Endodermal cell (in vitro differentiated cells): ENCODE data around the gene ELP1. TPM values are rescaled to one million over a fixed set of nuclear protein-coding genes. Genes with fewer than 3 reads are reported as not detected.

Experiments
- DNase-seq: peaks from one replicate; pipeline ENCODE4 v3.0.0-alpha.2; 2017
- H3K27ac ChIP-seq: 2 replicates; pipeline ENCODE4 v1.5.1; 2013; ENCODE audit warnings: mild to moderate bottlenecking, low read depth, low read length, moderate library complexity
- H3K27me3 ChIP-seq: 2 replicates; pipeline ENCODE4 v1.6.1; 2013; ENCODE audit warnings: mild to moderate bottlenecking, low read length, moderate library complexity; ENCODE audit not compliant: insufficient read depth, control insufficient read depth, poor library complexity, severe bottlenecking
- H3K36me3 ChIP-seq: 2 replicates; pipeline ENCODE4 v1.7.0; 2013; ENCODE audit warnings: mild to moderate bottlenecking, low read length, moderate library complexity; ENCODE audit not compliant: control insufficient read depth, insufficient read depth
- H3K4me1 ChIP-seq: one replicate; pipeline ENCODE4 v1.7.0; 2013; ENCODE audit warnings: low read length; ENCODE audit not compliant: control insufficient read depth, insufficient read depth
- H3K4me3 ChIP-seq: 2 replicates; pipeline ENCODE4 v1.5.1; 2013; ENCODE audit warnings: mild to moderate bottlenecking, low read length, moderate library complexity
- H3K9ac ChIP-seq: 2 replicates; pipeline ENCODE4 v1.6.1; 2013; ENCODE audit warnings: mild to moderate bottlenecking, low read length, moderate library complexity; ENCODE audit not compliant: poor library complexity, severe bottlenecking; ENCODE audit errors: extremely low read depth
- H3K9me3 ChIP-seq: 2 replicates; pipeline ENCODE4 v1.6.1; 2013; ENCODE audit warnings: mild to moderate bottlenecking, low read length, moderate library complexity; ENCODE audit not compliant: control insufficient read depth
- H3K27ac Mint-ChIP-seq: 2 replicates; pipeline ENCODE4 v1.8.0; 2020; ENCODE audit warnings: mixed read lengths
- H3K27me3 Mint-ChIP-seq: 2 replicates; pipeline ENCODE4 v1.8.0; 2021; ENCODE audit warnings: mild to moderate bottlenecking, mixed read lengths; ENCODE audit not compliant: insufficient read depth
- H3K36me3 Mint-ChIP-seq: 2 replicates; pipeline ENCODE4 v1.8.0; 2020; ENCODE audit warnings: low read depth, mixed read lengths
- H3K4me1 Mint-ChIP-seq: 2 replicates; pipeline ENCODE4 v1.8.0; 2020; ENCODE audit warnings: mixed read lengths
- H3K4me3 Mint-ChIP-seq: 2 replicates; pipeline ENCODE4 v1.8.0; 2020; ENCODE audit warnings: mild to moderate bottlenecking, moderate library complexity, mixed read lengths
- H3K9me3 Mint-ChIP-seq: 2 replicates; pipeline ENCODE4 v1.8.0; 2020; ENCODE audit warnings: mild to moderate bottlenecking, mixed read lengths
- CTCF ChIP-seq: fragments of 200-600 bp; sonication (generic); conservative IDR thresholded peaks from 2 replicates; pipeline ENCODE4 v1.5.0; 2021; ENCODE audit warnings: antibody characterized with exemption, mild to moderate bottlenecking
- WGBS, 2 experiments: methylation state at CpG; one replicate each; pipeline versions ENCODE4 v1.1.5 to v1.1.7; 2013; ENCODE audit warnings: missing lambda C conversion rate in 2 of 2, mixed read lengths in 1 of 2; ENCODE audit not compliant: insufficient coverage in 1 of 2, insufficient read length in 1 of 2; 5-methylcytosine and 5-hydroxymethylcytosine counted together
- total RNA-seq, 2 donors: library from RNA; stranded (reverse); fragmentation: NEBNext Ultra II Directional in 1 of 2; extraction: Animal tissue kit (Norgen Biotek cat#: 25700) in 1 of 2; gene quantifications; 2 replicates in 1 of 2; 3 replicates in 1 of 2; pipeline ENCODE4 v1.2.1, GENCODE V29; 2021

ELP1 gene
- total RNA-seq, 2 donors from 2014 or later, result 32.9 to 37.1 TPM

DNA sequence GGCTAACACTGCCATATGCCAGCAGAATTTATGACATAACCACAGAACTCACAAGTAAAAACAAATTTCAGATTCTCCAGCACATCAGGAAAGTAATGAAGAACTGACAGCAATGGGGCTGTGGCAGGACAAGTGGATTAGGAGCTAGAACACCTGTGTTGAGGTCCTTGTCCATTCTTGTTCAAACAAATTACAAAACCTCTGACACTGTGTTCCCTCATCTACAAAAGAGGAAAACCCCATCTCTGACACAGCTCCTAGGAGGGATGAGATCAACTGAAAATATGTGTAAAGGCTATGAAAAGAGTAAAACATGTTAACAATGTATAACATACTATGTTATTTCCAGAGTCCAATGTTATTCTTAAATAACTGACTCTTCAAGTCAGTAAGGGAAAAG, 23.5 kb downstream of the ELP1 start:
- H3K27ac Mint-ChIP-seq, result no peak overlapping the region
- H3K36me3 ChIP-seq, result peaks cover 79% of the 10 kb centered on the region
- no peak overlapping the region for H3K4me3 ChIP-seq
- H3K9ac ChIP-seq, result no peak overlapping the region
- no peak for DNase-seq
- no peaks in the 10 kb centered on the region for H3K9me3 Mint-ChIP-seq
- no peak for TF ChIP-seq CTCF
- no peaks in the 10 kb centered on the region for H3K27me3 ChIP-seq
- no peaks in the 10 kb centered on the region for H3K4me1 ChIP-seq
- no peak overlapping the region for H3K4me3 Mint-ChIP-seq
- peaks cover 57% of the 10 kb centered on the region for H3K36me3 Mint-ChIP-seq
- no peaks in the 10 kb centered on the region for H3K9me3 ChIP-seq
- H3K4me1 Mint-ChIP-seq, result no peaks in the 10 kb centered on the region
- no peaks in the 10 kb centered on the region for H3K27me3 Mint-ChIP-seq
- H3K27ac ChIP-seq, result no peak overlapping the region

- Mint-ChIP-seq H3K36me3 (peaks cover 60% of the 10 kb centered on the region), H3K27me3 (no peaks in the 10 kb centered on the region), H3K27ac (no peak overlapping the region), H3K4me1 (no peaks in the 10 kb centered on the region), H3K4me3 (no peak overlapping the region), H3K9me3 (no peaks in the 10 kb centered on the region)
- DNase-seq, result no peak
- no peaks in the 10 kb centered on the region for H3K9me3 ChIP-seq
- H3K4me3 ChIP-seq, result no peak overlapping the region
- no peaks in the 10 kb centered on the region for H3K27me3 ChIP-seq
- peaks cover 80% of the 10 kb centered on the region for H3K36me3 ChIP-seq
- H3K9ac ChIP-seq, result no peak overlapping the region
- H3K4me1 ChIP-seq, result no peaks in the 10 kb centered on the region
- no peak overlapping the region for H3K27ac ChIP-seq
- 95% methylated on average over 2 of the region's 2 CpGs; no CpG with 5 or more reads in 1 of the 2 experiments for WGBS, 2 experiments
- no peak for TF ChIP-seq CTCF
These were observed 28.4 kb downstream of the ELP1 start for GRCh38 chr9:108905494-108905893.

DNA sequence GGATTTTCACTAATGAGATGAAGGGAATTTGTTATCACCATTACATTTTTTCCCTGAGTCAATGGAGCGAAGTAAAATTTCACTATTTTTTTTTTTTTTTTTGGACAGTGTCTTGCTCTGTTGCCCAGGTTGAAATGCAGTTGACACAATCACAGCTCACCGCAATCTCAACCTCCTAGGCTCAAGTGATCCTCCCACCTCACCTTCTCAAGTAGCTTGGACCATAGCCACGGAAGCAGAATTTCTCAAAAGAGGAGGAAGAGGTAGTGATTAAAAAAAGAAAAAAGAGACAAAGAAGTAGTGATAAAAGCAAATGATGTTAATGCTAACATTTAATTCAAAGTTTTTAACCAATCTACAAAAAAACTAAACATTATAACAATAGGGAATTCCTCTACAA, 29.8 kb downstream of the ELP1 start:
- Histone ChIP-seq H3K36me3 (peaks cover 81% of the 10 kb centered on the region), H3K4me3 (no peak overlapping the region), H3K9me3 (no peaks in the 10 kb centered on the region), H3K27ac (no peak overlapping the region), H3K27me3 (no peaks in the 10 kb centered on the region), H3K9ac (no peak overlapping the region), H3K4me1 (no peaks in the 10 kb centered on the region)
- 93 to 100% methylated on average over 2 of the region's 3 CpGs for whole genome bisulfite sequencing, 2 experiments
- DNase-seq, result no peak
- H3K4me1 Mint-ChIP-seq, result no peaks in the 10 kb centered on the region
- H3K27me3 Mint-ChIP-seq, result no peaks in the 10 kb centered on the region
- H3K27ac Mint-ChIP-seq, result no peak overlapping the region
- no peak overlapping the region for H3K4me3 Mint-ChIP-seq
- H3K9me3 Mint-ChIP-seq, result no peaks in the 10 kb centered on the region
- TF ChIP-seq CTCF, result no peak
- peaks cover 57% of the 10 kb centered on the region for H3K36me3 Mint-ChIP-seq
